Muscle layer of colon (tissue), 2 donors: ENCODE results near the gene IFIT3.

ENCODE experiments used
- H3K27ac ChIP-seq: one replicate; pipeline ENCODE4 v1.7.0; 2013; ENCODE audit warnings: low read depth, mild to moderate bottlenecking, low read length, moderate library complexity
- H3K27me3 ChIP-seq, 2 donors: one replicate each; pipeline ENCODE4 v1.7.0; 2013; ENCODE audit warnings: low read length in 2 of 2, mild to moderate bottlenecking in 2 of 2; ENCODE audit not compliant: insufficient read depth in 2 of 2, control insufficient read depth in 1 of 2
- H3K36me3 ChIP-seq: one replicate; pipeline ENCODE4 v1.7.0; 2013; ENCODE audit warnings: mild to moderate bottlenecking, low read length; ENCODE audit not compliant: insufficient read depth
- H3K4me1 ChIP-seq: one replicate; pipeline ENCODE4 v1.7.0; 2013; ENCODE audit warnings: mild to moderate bottlenecking, low read length; ENCODE audit not compliant: insufficient read depth
- H3K4me3 ChIP-seq, 2 donors: one replicate each; pipeline ENCODE4 v1.7.0; 2013; ENCODE audit warnings: low read length in 2 of 2, low read depth in 1 of 2, mild to moderate bottlenecking in 1 of 2, moderate library complexity in 1 of 2
- H3K9ac ChIP-seq: one replicate; pipeline ENCODE4 v1.7.0; 2013; ENCODE audit warnings: low read length
- H3K9me3 ChIP-seq: one replicate; pipeline ENCODE4 v1.7.0; 2013; ENCODE audit warnings: mild to moderate bottlenecking, low read length
- donor health status: abdominal sarcoma.
- donor health status: Adenocarcinoma of cecum.

The IFIT3 gene

GRCh38 chr10:89368129-89368528 is 40.3 kb downstream of the IFIT3 start:
- Histone ChIP-seq H3K4me1 (peaks cover 19% of the 10 kb centered on the region), H3K9ac (no peak overlapping the region), H3K27ac (no peak overlapping the region), H3K4me3 (no peak overlapping the region), H3K36me3 (no peaks in the 10 kb centered on the region), H3K27me3 (no peaks in the 10 kb centered on the region), H3K9me3 (no peaks in the 10 kb centered on the region)

DNA sequence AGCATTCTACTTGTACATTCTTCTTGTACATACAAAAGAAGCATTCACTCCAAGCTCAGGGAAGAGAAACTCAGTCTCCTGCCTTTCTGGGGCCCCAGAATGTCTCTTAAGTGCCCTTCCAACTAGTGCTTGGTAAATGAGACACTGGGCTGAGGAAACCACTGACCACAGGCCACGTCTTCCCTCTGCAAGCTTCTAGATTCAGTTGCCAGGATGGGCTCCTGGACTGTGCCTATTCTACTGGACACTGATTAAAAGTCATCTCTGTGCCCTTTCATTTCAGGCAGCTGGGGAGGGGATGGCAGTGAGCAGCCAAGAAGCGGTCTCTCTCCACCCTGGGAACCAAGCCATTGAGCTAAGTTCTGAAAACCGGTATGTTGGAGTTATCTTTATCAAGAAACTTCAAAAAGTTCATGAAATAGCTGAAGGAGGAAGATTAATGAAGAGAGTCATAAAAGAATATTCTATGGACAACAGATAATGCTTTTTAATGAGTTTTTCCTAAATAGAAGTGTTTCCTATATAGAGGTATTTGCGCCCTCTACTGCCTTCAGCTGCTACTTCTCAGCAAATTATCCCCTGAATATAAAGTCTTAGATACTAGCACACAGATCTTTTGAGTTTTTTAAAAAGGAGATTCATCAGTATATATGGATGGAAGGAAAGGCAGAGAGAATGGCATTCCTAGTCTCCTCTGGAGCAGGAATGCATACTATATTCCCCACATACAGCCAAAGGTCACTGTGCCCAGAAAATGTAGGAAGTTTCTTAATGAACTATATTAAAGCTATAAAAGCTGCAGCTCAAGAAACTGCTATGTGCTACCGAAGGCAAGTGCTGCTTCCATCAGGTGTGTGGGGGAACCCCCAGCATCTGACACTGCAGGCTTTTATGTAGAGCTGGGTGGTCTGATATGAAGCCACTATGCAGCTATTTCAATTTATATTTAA is 41.6 kb downstream of the IFIT3 start:
- no peaks in the 10 kb centered on the region for H3K9me3 ChIP-seq
- no peak overlapping the region for H3K27ac ChIP-seq
- no peaks in the 10 kb centered on the region for H3K36me3 ChIP-seq
- H3K9ac ChIP-seq, result no peak overlapping the region
- H3K4me1 ChIP-seq, result peaks cover 32% of the 10 kb centered on the region
- no peak overlapping the region for H3K4me3 ChIP-seq
- H3K27me3 ChIP-seq, result no peaks in the 10 kb centered on the region

DNA sequence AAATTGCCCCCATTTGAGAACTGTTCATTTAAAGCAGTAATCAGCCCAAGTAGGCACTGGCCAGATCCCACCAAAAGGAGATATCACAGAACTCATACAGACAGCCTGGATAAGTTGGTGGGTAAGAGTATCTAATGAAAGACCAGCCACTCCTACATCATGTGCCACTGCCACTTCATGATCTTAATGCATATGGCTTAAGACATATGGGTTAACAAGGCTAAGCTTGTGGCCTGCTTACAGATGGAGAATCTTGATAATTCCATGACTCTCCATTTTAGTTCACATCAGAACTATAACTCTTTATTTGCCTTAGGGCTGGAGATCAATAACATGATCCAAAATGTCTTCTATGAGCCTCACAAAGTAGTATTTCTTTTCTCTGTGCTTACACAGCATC is 43.3 kb downstream of the IFIT3 start:
- H3K27me3 ChIP-seq, result no peaks in the 10 kb centered on the region
- H3K9ac ChIP-seq, result no peak overlapping the region
- no peaks in the 10 kb centered on the region for H3K36me3 ChIP-seq
- no peak overlapping the region for H3K4me3 ChIP-seq
- peaks cover 35% of the 10 kb centered on the region for H3K4me1 ChIP-seq
- H3K27ac ChIP-seq, result no peak overlapping the region
- H3K9me3 ChIP-seq, result no peaks in the 10 kb centered on the region

- Histone ChIP-seq H3K36me3 (no peaks in the 10 kb centered on the region), H3K4me3 (no peak overlapping the region), H3K9me3 (no peaks in the 10 kb centered on the region), H3K4me1 (peaks cover 35% of the 10 kb centered on the region), H3K9ac (no peak overlapping the region), H3K27me3 (no peaks in the 10 kb centered on the region), H3K27ac (no peak overlapping the region)
These were observed 44.2 kb downstream of the IFIT3 start for GRCh38 chr10:89371987-89372386.

DNA sequence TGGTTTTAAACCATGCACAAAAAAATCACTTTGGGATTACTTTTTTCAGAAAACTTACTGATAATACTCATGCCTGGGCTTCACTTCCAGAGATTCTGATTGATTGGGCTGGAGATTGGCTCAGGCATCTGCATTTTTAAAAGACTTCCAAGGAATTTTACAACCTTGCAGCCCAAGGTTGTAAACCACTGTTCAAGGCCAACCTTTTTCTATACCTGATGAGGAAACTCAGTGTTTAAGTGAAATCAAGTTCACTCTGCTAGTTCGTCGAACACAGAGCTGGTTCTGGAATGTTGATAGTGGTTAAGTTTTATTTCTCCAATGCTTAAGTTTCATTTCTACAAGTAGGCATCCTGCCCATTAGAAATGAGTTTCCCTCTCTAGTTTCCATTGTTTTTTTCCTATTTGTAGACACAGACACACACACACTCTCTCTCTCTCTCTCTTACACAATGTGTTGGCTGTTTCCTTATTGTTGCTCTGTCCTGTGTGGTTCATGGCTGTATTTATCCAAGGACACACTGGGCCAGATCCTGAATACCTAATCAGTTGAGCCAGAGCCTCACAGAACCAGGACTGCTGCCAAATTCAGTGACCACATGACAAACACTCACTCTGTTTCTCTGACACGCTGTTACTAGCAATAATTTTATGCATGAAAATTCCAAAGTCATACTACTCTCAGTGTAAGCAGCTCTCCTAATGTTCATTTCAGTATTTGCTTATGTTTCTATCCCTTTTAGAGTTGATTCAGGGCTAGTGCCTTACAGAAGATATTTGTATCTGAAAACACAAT is 46.3 kb downstream of the IFIT3 start:
- Histone ChIP-seq H3K36me3 (no peaks in the 10 kb centered on the region), H3K27ac (peak overlapping the region; percentile 5), H3K9me3 (no peaks in the 10 kb centered on the region), H3K4me3 (no peak overlapping the region), H3K27me3 (no peaks in the 10 kb centered on the region), H3K4me1 (peaks cover 24% of the 10 kb centered on the region), H3K9ac (no peak overlapping the region)

GRCh38 chr10:89374713-89375141 is 46.9 kb downstream of the IFIT3 start:
- Histone ChIP-seq H3K4me1 (peaks cover 19% of the 10 kb centered on the region), H3K27ac (peak overlapping the region; percentile 5), H3K9ac (no peak overlapping the region), H3K9me3 (no peaks in the 10 kb centered on the region), H3K27me3 (no peaks in the 10 kb centered on the region), H3K4me3 (no peak overlapping the region), H3K36me3 (no peaks in the 10 kb centered on the region)

DNA sequence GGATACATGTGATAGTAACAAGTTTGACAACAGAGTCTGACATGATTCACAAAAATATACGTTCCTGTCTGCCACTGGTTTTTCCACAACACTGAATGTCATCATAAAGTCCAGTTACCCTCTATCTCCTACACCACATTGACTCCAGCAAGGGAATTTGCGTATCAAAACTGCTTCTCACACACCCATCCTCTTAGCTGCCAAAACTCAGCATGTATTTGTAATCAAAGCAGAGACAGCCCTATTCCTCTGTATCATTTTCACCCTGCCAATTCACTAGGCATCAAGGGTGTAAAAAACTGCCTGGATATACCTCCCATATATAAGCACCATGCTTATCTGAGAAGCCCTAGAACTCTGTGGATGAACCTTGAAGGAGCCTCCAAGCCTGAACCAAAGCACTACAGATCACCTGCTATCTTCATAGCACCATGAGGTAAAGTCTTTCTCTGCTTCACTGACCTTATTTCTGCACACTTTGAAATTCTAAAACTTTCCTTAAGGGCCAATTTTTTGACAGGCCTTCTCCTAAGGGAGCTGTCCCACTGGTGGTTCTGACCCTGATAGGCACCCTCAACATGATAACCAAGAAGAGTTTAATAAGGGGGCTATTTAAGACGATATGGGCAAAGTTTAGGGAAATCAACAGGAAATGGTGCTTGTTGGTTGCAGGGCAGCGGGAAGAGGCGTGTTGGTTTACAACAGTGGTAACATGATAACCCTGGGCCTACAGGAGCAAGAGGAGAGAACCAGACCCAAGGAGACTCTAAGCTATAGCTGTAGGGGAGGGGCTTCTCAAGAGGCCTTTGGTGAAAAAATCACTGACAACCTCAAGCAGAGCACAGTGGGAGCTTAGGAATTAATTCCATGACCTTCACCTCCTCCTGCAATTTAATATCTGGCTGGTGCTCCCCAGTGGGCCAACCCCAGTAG is 50.2 kb downstream of the IFIT3 start, which contains the start of gene IFIT1B:
IFIT1B (plus strand) TSS at position 352 of the 933 bp plus-strand sequence; CDS start at position 432, 80 bp downstream.
- H3K9me3 ChIP-seq, result no peaks in the 10 kb centered on the region
- no peaks in the 10 kb centered on the region for H3K36me3 ChIP-seq
- H3K4me1 ChIP-seq, result peaks cover 19% of the 10 kb centered on the region
- H3K27me3 ChIP-seq, result no peaks in the 10 kb centered on the region
- H3K9ac ChIP-seq, result no peak within 1 kb of the TSS
- no peak within 1 kb of the TSS for H3K4me3 ChIP-seq
- H3K27ac ChIP-seq, result no peak within 1 kb of the TSS

- Histone ChIP-seq H3K27me3 (no peaks in the 10 kb centered on the region), H3K36me3 (no peaks in the 10 kb centered on the region), H3K4me1 (peaks cover 10% of the 10 kb centered on the region), H3K4me3 (no peak overlapping the region), H3K9me3 (no peaks in the 10 kb centered on the region), H3K27ac (no peak overlapping the region), H3K9ac (no peak overlapping the region)
These were observed 51.3 kb downstream of the IFIT3 start for GRCh38 chr10:89379103-89379502.

DNA sequence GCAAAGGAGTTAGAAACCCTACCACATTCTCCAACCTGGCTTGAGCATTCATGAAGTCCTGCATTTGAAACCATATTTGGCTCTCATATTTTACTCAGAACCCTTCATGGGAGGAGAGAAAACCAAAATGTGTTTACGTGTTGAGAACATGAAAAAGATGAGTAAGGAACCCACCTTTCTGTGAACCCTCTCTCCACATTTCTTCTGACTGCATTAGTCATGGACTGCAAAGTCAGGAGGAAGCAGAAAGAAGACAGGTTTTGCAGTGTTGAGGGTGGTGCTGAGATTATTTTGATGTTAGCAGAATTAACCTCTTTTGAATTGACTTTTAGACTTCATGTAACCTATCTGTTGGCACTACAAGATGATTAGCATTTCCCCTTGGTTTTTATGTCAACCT is 55.0 kb downstream of the IFIT3 start:
- no peak overlapping the region for H3K9ac ChIP-seq
- no peak overlapping the region for H3K4me3 ChIP-seq
- H3K9me3 ChIP-seq, result no peaks in the 10 kb centered on the region
- no peaks in the 10 kb centered on the region for H3K27me3 ChIP-seq
- H3K36me3 ChIP-seq, result no peaks in the 10 kb centered on the region
- H3K4me1 ChIP-seq, result no peaks in the 10 kb centered on the region
- H3K27ac ChIP-seq, result no peak overlapping the region

DNA sequence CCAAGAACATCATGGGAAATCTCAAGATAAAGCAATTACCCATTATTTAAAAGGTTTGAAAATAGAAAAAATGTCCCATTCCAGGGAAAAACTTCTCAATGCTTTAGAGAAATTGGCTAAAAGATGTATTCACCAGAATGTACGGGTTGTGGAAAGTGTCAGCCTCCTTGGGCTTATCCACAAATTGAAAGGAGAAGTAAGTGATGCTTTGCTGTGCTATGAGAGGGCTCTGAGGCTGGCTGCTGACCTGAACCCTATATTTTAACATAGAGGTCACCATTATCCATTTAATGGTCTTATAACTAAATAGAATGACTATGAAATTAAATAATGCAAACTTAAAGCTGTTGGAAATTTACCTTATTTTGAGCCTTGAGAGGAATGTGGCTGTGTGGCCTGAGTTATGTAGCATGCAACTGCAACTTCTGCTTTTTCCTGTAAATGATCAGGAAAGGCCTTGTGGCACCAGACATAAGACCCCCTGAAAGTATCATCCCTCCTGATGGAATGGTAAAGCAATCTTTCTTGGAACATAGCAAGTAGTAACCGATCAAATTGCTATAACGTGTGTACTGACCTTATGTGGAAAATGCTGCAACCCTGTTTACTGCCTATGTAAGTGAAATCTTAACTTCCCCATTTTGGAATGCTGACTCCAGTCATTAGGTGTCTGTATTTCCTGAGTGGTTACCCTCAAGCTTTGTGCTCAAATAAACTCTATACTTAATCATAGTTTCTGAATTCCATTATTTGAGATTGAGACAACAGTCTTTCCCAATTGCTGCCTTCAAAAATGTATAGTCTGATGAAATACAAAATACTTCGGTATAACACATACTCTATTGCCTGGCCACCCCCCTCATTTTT is 56.9 kb downstream of the IFIT3 start:
- no peaks in the 10 kb centered on the region for H3K4me1 ChIP-seq
- no peak overlapping the region for H3K9ac ChIP-seq
- H3K27ac ChIP-seq, result no peak overlapping the region
- H3K9me3 ChIP-seq, result no peaks in the 10 kb centered on the region
- H3K36me3 ChIP-seq, result no peaks in the 10 kb centered on the region
- H3K4me3 ChIP-seq, result no peak overlapping the region
- no peaks in the 10 kb centered on the region for H3K27me3 ChIP-seq
